T-cell (primary cell): ENCODE data around the gene GABRA5. TPM values are rescaled to one million over a fixed set of nuclear protein-coding genes. Genes with fewer than 3 reads are reported as not detected.
"Not testable (repeated sequence)": the region's sequence is repeated elsewhere in the genome, so short reads cannot be mapped to it uniquely, and the experiment has no call there.

Experiments used
- ATAC-seq, 4 experiments: fragments of 200-7000 bp in 3 of 4; fragments of 150-1000 bp in 1 of 4; cut with Tn5 transposase; replicated peaks in 1 of 4; 1 replicate in 3 of 4; 2 replicates in 1 of 4; pipeline ENCODE4 v1.10.0; 2021; ENCODE audit warnings: moderate library complexity in 3 of 4, mild to moderate bottlenecking in 2 of 4, moderate number of reproducible peaks in 1 of 4
- CTCF ChIA-PET, 2 donors: fragments of 300-600 bp; sonication (Branson Sonifier 250); formaldehyde crosslinking; loops; one replicate each; lab custom pipeline; 2022; ENCODE audit warnings: antibody characterized with exemption in 2 of 2; lab: Charles Lee
- POLR2A ChIA-PET, 2 donors: fragments of 300-600 bp; sonication (Branson Sonifier 250); formaldehyde crosslinking; loops; one replicate each; lab custom pipeline; 2022; ENCODE audit warnings: antibody characterized with exemption in 2 of 2; lab: Charles Lee
- DNase-seq, 35 experiments: peaks; one replicate each; pipeline versions ENCODE4 v3.0.0 to v3.0.0-alpha.2; 2013 to 2023
- H3K27ac ChIP-seq: one replicate; pipeline ENCODE4 v1.5.1; 2013; ENCODE audit warnings: low read length
- H3K27me3 ChIP-seq, 2 experiments: replicated peaks in 1 of 2; 1 replicate in 1 of 2; 2 replicates in 1 of 2; pipeline versions ENCODE4 v1.6.1 to v1.7.0; 2013; ENCODE audit warnings: low read length in 1 of 2, mixed read lengths in 1 of 2; ENCODE audit not compliant: control insufficient read depth in 2 of 2, insufficient read depth in 2 of 2; ENCODE audit errors: extremely low read depth in 1 of 2
- H3K36me3 ChIP-seq, 2 donors: 1 replicate in 1 of 2; 2 replicates in 1 of 2; pipeline versions ENCODE4 v1.6.1 to v1.7.0; 2013; ENCODE audit warnings: low read length in 1 of 2; ENCODE audit not compliant: control insufficient read depth in 2 of 2, insufficient read depth in 1 of 2; ENCODE audit errors: extremely low read depth in 1 of 2
- H3K4me1 ChIP-seq, 2 experiments: 1 replicate in 1 of 2; 2 replicates in 1 of 2; pipeline versions ENCODE4 v1.6.1 to v1.7.0; 2013; ENCODE audit warnings: low read length in 2 of 2, mixed read lengths in 1 of 2; ENCODE audit not compliant: insufficient read depth in 2 of 2, control insufficient read depth in 1 of 2; ENCODE audit errors: extremely low read depth in 1 of 2
- H3K4me3 ChIP-seq, 2 donors: 1 replicate in 1 of 2; 2 replicates in 1 of 2; pipeline versions ENCODE4 v1.5.1 to v1.7.0; 2013; ENCODE audit warnings: mild to moderate bottlenecking in 2 of 2, low read length in 1 of 2, moderate library complexity in 1 of 2; ENCODE audit not compliant: control insufficient read depth in 1 of 2; ENCODE audit errors: extremely low read depth in 1 of 2
- H3K9me3 ChIP-seq: 2 replicates; pipeline ENCODE4 v1.7.0; 2013
- H3K27ac Mint-ChIP-seq, 2 donors: one replicate each; pipeline ENCODE4 v1.8.0; 2020 to 2021; ENCODE audit warnings: mild to moderate bottlenecking in 2 of 2, mixed read lengths in 2 of 2
- H3K27me3 Mint-ChIP-seq, 2 donors: one replicate each; pipeline ENCODE4 v1.8.0; 2021 to 2022; ENCODE audit warnings: mixed read lengths in 2 of 2
- H3K36me3 Mint-ChIP-seq: one replicate; pipeline ENCODE4 v1.8.0; 2021; ENCODE audit warnings: mixed read lengths
- H3K4me1 Mint-ChIP-seq, 3 donors: one replicate each; pipeline ENCODE4 v1.8.0; 2020 to 2022; ENCODE audit warnings: mixed read lengths in 3 of 3, mild to moderate bottlenecking in 1 of 3
- H3K4me3 Mint-ChIP-seq, 3 donors: one replicate each; pipeline ENCODE4 v1.8.0; 2020 to 2022; ENCODE audit warnings: mild to moderate bottlenecking in 3 of 3, mixed read lengths in 3 of 3, moderate library complexity in 3 of 3
- H3K9me3 Mint-ChIP-seq, 3 donors: one replicate each; pipeline ENCODE4 v1.8.0; 2020 to 2022; ENCODE audit warnings: mixed read lengths in 3 of 3
- WGBS: methylation state at CpG from one replicate; pipeline ENCODE4 v1.1.5; 2013; ENCODE audit warnings: missing lambda C conversion rate; ENCODE audit not compliant: insufficient coverage; 5-methylcytosine and 5-hydroxymethylcytosine counted together
- total RNA-seq, 35 experiments: library from RNA in 6 of 35; stranded (reverse) in 6 of 35; fragments of 120-200 nt in 1 of 35; gene quantifications; one replicate each; pipeline versions ENCODE4 v1.2.1 to v1.2.4 and lab custom pipeline; 2013 to 2026

The GABRA5 gene
- total RNA-seq, 5 donors from 2014 or later (not counting 1 experiment from before 2014, with no cell fraction given), result not detected

DNA sequence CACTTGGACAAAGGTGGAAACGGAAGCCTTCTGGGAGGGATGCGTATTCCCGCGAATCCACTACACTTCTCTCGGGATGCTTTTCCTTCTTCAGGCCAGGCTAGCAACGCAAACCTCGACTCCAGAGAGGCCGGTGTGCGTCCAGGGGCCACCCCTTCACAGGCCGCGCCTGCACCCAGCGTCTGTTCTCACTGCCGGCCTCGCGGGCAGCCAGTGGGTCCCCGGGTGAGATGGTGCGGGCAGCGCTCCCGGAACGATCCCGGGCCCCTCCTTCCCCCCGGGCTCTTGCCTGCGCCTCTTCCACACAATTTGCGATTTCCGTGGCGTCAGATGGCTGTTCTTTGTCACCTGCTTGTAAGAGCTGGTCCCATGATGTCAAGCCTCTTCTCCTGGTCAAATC lies 27.3 kb downstream of the GABRA5 start:
- Histone ChIP-seq H3K4me3 (no peak overlapping the region), H3K27ac (no peak overlapping the region), H3K4me1 (no peaks in the 10 kb centered on the region), H3K9me3 (no peaks in the 10 kb centered on the region), H3K36me3 (no peaks in the 10 kb centered on the region), H3K27me3 (peaks cover 0 to 17% of the 10 kb centered on the region in 2 experiments)
- WGBS, result 58% methylated on average over 24 of the region's 26 CpGs
- no peaks in the 10 kb centered on the region for H3K36me3 Mint-ChIP-seq
- no peak overlapping the region for H3K27ac Mint-ChIP-seq
- no peak overlapping the region for H3K4me3 Mint-ChIP-seq
- ATAC-seq (no peak), DNase-seq (no peak)
- peaks cover 9 to 12% of the 10 kb centered on the region in 2 donors for H3K27me3 Mint-ChIP-seq
- peaks cover 3 to 14% (median 6%) of the 10 kb centered on the region in 3 donors for H3K9me3 Mint-ChIP-seq
- no peaks in the 10 kb centered on the region for H3K4me1 Mint-ChIP-seq
- ChIA-PET CTCF (no interaction called here), POLR2A (no interaction called here)

DNA sequence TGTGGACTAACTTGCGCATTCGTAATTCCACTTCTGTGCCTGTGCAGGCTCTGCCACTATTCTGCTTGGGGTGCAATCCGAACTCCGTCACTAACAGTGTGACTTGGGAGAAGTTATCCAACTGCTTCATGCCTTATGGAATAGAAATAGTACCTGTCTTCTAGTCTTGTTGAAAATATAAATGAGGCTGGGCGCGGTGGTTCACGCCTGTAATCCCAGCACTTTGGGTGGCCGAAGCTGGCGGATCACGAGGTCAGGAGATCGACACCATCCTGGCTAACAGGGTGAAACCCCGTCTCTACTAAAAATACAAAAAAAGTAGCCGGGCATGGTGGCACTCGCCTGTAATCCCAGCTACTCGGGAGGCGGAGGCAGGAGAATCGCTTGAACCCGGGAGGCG lies 28.5 kb downstream of the GABRA5 start:
- not testable (repeated sequence) for H3K4me1 Mint-ChIP-seq, DNase-seq

DNA sequence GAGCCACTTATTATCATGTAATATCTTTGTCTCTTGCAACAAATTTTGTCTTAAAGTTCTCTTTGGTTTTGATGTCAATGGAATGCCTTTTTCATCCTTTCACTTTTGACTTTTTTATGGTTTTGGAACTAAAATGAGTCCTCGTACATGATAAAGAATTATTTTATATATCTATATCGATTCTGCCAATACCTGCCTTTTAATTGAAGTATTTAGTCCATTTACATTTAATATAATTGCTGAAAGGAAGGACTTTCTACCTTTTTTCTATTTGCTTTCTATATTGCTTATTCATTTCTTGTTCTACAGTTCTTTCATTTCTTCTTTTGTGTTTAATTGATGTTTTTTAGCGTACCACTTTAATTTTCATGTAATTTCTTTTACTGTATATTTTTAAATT lies 32.8 kb downstream of the GABRA5 start:
- ChIA-PET CTCF (no interaction called here), POLR2A (no interaction called here)
- Histone ChIP-seq H3K36me3 (no peaks in the 10 kb centered on the region), H3K4me3 (no peak overlapping the region), H3K27me3 (no peaks in the 10 kb centered on the region), H3K4me1 (no peaks in the 10 kb centered on the region), H3K9me3 (no peaks in the 10 kb centered on the region), H3K27ac (no peak overlapping the region)
- peaks cover 0 to 3% of the 10 kb centered on the region in 2 donors for H3K27me3 Mint-ChIP-seq
- H3K9me3 Mint-ChIP-seq, result peaks cover 13 to 41% (median 21%) of the 10 kb centered on the region in 3 donors
- no peak for ATAC-seq
- no peak for DNase-seq
- whole genome bisulfite sequencing, result no CpG with 5 or more reads among the region's 3 CpGs
- H3K4me3 Mint-ChIP-seq, result no peak overlapping the region
- H3K4me1 Mint-ChIP-seq, result no peaks in the 10 kb centered on the region
- no peak overlapping the region for H3K27ac Mint-ChIP-seq
- H3K36me3 Mint-ChIP-seq, result no peaks in the 10 kb centered on the region

More for the DNA sequence above, 28.5 kb downstream of the GABRA5 start:
- H3K36me3 ChIP-seq, H3K4me3 ChIP-seq, H3K27ac ChIP-seq, POLR2A ChIA-PET, H3K36me3 Mint-ChIP-seq, H3K4me1 ChIP-seq, ATAC-seq, CTCF ChIA-PET, H3K4me3 Mint-ChIP-seq, H3K9me3 ChIP-seq, H3K27ac Mint-ChIP-seq: not testable (repeated sequence)
- peaks cover 0 to 17% of the 10 kb centered on the region in 2 experiments for H3K27me3 ChIP-seq
- Mint-ChIP-seq H3K9me3 (peaks cover 3 to 15% (median 9%) of the 10 kb centered on the region in 3 donors), H3K27me3 (peaks cover 8 to 11% of the 10 kb centered on the region in 2 donors)
- WGBS, result 98% methylated on average over 18 of the region's 19 CpGs

DNA sequence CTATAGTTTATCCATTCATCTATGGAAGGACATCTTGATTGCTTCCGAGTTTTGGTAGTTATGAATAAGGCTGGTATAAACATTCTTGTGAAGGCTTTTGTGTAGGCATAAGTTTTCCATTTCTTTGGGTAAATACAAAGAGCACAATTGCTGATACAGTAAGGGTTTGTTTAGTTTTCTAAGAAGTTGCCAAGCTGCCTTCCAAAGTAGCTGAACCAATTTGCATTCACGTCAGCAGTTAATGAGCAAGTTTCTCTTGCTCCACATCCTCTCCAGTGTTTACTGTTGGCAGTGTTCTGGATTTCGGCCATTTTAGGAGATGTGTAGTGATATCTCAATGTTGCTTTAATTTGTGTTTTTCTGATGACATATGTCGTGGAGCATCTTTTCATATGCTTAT lies 34.2 kb downstream of the GABRA5 start:
- no peaks in the 10 kb centered on the region for H3K9me3 ChIP-seq

DNA sequence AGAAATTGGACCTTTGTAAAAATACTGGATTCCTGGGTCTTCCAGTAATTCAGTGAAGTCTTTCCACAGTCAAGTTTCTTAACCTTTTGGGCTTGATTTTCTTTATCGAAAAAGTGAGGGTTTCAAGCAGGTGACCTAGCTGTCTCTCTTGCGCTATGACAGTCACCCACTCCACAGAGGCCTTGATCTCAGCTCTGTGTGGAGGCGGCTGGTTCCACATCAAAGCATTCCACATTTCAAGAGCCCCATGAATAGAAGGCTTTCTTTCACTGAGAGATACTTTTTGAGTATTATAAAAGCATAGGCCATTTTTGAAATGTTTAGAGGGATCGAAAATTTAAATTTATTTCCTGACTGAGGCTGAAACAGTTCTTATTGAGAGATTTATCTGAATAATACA lies 43.9 kb downstream of the GABRA5 start:
- DNase-seq, result no peak
- H3K27ac Mint-ChIP-seq, result no peak overlapping the region
- Histone ChIP-seq H3K27me3 (no peaks in the 10 kb centered on the region), H3K27ac (no peak overlapping the region), H3K36me3 (no peaks in the 10 kb centered on the region), H3K4me1 (no peaks in the 10 kb centered on the region), H3K9me3 (no peaks in the 10 kb centered on the region), H3K4me3 (no peak overlapping the region)
- no peaks in the 10 kb centered on the region for H3K27me3 Mint-ChIP-seq
- ChIA-PET CTCF (no interaction called here), POLR2A (no interaction called here)
- H3K9me3 Mint-ChIP-seq, result peaks cover 13 to 25% (median 13%) of the 10 kb centered on the region in 3 donors
- no peak for ATAC-seq
- no peaks in the 10 kb centered on the region for H3K36me3 Mint-ChIP-seq
- WGBS, result no CpG with 5 or more reads among the region's 4 CpGs
- H3K4me1 Mint-ChIP-seq, result no peaks in the 10 kb centered on the region
- no peak overlapping the region for H3K4me3 Mint-ChIP-seq

More for the DNA sequence above, 34.2 kb downstream of the GABRA5 start:
- POLR2A ChIA-PET, result no interaction called here
- H3K9me3 Mint-ChIP-seq, result peaks cover 18 to 51% (median 30%) of the 10 kb centered on the region in 3 donors
- H3K4me1 Mint-ChIP-seq, result no peaks in the 10 kb centered on the region
- no peaks in the 10 kb centered on the region for H3K4me1 ChIP-seq
- DNase-seq (no peak), ATAC-seq (no peak)
- H3K4me3 ChIP-seq, result no peak overlapping the region
- no peak overlapping the region for H3K4me3 Mint-ChIP-seq
- no peak overlapping the region for H3K27ac ChIP-seq
- no peaks in the 10 kb centered on the region for H3K36me3 Mint-ChIP-seq
- H3K27me3 ChIP-seq, result no peaks in the 10 kb centered on the region
- no peaks in the 10 kb centered on the region for H3K27me3 Mint-ChIP-seq
- no CpG with 5 or more reads among the region's 4 CpGs for WGBS
- no peak overlapping the region for H3K27ac Mint-ChIP-seq
- no peaks in the 10 kb centered on the region for H3K36me3 ChIP-seq
- CTCF ChIA-PET, result no interaction called here

DNA sequence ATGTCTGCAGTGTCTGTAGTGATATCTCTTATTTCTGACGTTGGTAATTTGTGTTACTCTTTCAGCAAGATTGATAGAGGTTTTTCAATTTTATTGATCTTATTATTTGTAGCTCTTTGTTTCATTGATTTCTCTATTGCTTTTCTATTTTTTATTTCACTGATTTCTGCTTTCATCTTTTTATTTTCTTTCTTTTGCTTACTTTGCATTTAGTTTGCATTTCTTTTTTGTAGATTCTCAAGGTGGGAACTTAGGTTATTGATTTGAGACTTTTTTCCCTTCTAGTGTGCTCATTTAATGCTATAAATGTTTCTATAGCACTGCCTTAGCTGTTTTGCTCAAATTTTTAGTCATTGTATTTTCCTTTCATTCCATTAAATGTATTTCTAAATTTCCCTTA lies 54.6 kb downstream of the GABRA5 start:
- no peak overlapping the region for H3K27ac Mint-ChIP-seq
- no peak overlapping the region for H3K27ac ChIP-seq
- no peaks in the 10 kb centered on the region for H3K4me1 ChIP-seq
- ChIA-PET CTCF (no interaction called here), POLR2A (no interaction called here)
- H3K4me3 Mint-ChIP-seq, result no peak overlapping the region
- H3K36me3 Mint-ChIP-seq, result no peaks in the 10 kb centered on the region
- peaks cover 6 to 15% (median 8%) of the 10 kb centered on the region in 3 donors for H3K9me3 Mint-ChIP-seq
- no CpG with 5 or more reads among the region's 1 CpG for WGBS
- H3K36me3 ChIP-seq, result no peaks in the 10 kb centered on the region
- H3K27me3 ChIP-seq, result no peaks in the 10 kb centered on the region
- H3K4me1 Mint-ChIP-seq, result no peaks in the 10 kb centered on the region
- H3K9me3 ChIP-seq, result no peaks in the 10 kb centered on the region
- no peak for ATAC-seq
- H3K27me3 Mint-ChIP-seq, result no peaks in the 10 kb centered on the region
- H3K4me3 ChIP-seq, result no peak overlapping the region
- no peak for DNase-seq

DNA sequence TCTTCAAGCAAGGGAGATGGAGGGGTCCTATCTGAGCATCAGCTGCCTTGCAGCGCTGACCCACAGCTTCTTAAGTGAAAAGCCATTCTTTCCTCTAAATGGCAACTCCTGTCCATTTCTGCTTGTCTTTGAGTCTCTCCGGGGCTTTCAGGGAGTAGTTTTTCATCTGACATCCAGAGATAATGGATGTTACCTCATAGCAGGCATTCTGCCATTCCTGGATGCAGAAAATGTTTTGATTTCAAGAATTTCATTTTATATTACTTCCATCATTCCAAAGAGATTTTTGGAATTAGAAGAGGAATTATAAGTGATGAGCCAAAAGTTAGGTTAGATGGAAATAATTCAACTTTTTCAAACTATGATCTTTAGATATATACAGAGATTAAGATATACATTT lies 59.2 kb downstream of the GABRA5 start:
- no peaks in the 10 kb centered on the region for H3K27me3 Mint-ChIP-seq
- CTCF ChIA-PET, result no interaction called here
- DNase-seq (no peak), ATAC-seq (no peak)
- POLR2A ChIA-PET, result no interaction called here
- peaks cover 0 to 21% (median 10%) of the 10 kb centered on the region in 3 donors for H3K9me3 Mint-ChIP-seq
- no peaks in the 10 kb centered on the region for H3K9me3 ChIP-seq
- no peaks in the 10 kb centered on the region for H3K36me3 ChIP-seq
- no peaks in the 10 kb centered on the region for H3K36me3 Mint-ChIP-seq
- H3K27me3 ChIP-seq, result no peaks in the 10 kb centered on the region
- no peaks in the 10 kb centered on the region for H3K4me1 Mint-ChIP-seq
- no peaks in the 10 kb centered on the region for H3K4me1 ChIP-seq
- no peak overlapping the region for H3K4me3 ChIP-seq
- no peak overlapping the region for H3K27ac ChIP-seq
- no peak overlapping the region for H3K27ac Mint-ChIP-seq
- H3K4me3 Mint-ChIP-seq, result no peak overlapping the region
- no CpG with 5 or more reads among the region's 2 CpGs for WGBS
